NB4 (cell line): Measurements from ENCODE around the gene RAB43.

Experiments used
- MAX ChIP-seq: IDR thresholded peaks from 2 replicates; pipeline ENCODE4 v1.6.1; 2011; ENCODE audit warnings: low read depth, low read length
- POLR2A ChIP-seq: IDR thresholded peaks from 2 replicates; pipeline ENCODE4 v1.6.1; 2011; ENCODE audit warnings: mild to moderate bottlenecking; ENCODE audit not compliant: insufficient read length; ENCODE audit errors: extremely low read depth
- TF ChIP-seq, protein P1 (sequence below): IDR thresholded peaks from one replicate; pipeline ENCODE4 v1.5.1; 2012; ENCODE audit warnings: low read depth, low read length

DNA sequence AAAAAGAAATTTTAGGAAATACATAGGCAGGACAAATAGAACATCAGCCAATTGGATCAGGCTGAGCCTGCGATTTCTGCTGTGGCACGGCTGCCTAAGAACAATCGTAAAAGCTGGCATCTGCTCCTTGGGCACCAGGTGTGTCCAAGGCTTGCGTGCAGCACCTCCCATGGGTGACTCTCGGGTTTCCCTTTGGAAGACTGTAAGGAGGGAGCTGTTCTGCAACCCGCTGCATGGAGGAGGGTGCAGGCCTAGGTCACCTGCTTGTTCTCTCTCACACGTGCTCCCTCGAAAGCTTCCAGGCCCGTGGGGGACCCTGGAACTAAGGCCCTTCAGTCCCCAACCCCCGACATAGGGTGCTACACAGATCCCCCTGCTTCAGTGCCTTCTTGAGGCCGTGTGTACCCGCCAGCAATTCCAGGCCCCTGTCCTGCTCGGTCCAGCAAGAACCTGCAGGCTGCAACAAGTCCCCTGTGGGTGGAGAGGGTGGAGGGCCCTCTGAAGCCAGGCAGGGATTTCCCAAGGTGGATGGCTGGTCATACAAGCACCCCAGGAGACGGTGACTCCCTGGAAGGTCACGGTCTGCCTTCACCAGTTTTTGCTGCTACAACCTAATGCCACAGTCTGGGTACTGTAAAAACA is 57.6 kb downstream of the RAB43 start:
- TF ChIP-seq, protein P1, sequence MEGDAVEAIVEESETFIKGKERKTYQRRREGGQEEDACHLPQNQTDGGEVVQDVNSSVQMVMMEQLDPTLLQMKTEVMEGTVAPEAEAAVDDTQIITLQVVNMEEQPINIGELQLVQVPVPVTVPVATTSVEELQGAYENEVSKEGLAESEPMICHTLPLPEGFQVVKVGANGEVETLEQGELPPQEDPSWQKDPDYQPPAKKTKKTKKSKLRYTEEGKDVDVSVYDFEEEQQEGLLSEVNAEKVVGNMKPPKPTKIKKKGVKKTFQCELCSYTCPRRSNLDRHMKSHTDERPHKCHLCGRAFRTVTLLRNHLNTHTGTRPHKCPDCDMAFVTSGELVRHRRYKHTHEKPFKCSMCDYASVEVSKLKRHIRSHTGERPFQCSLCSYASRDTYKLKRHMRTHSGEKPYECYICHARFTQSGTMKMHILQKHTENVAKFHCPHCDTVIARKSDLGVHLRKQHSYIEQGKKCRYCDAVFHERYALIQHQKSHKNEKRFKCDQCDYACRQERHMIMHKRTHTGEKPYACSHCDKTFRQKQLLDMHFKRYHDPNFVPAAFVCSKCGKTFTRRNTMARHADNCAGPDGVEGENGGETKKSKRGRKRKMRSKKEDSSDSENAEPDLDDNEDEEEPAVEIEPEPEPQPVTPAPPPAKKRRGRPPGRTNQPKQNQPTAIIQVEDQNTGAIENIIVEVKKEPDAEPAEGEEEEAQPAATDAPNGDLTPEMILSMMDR: no peak
- TF ChIP-seq POLR2A: no peak
- TF ChIP-seq MAX: no peak
